Nephron progenitor cell (in vitro differentiated cells): ENCODE measurements around the gene OLFML1.
A peak's percentile ranks its signal among the peaks of the same experiment; 100 is the strongest.

Source experiments
- DNase-seq: peaks from one replicate; pipeline ENCODE4 v3.0.0; 2021
- H3K27ac Mint-ChIP-seq: 2 replicates; pipeline ENCODE4 v1.8.0; 2021; ENCODE audit warnings: mild to moderate bottlenecking, moderate library complexity, mixed read lengths
- H3K27me3 Mint-ChIP-seq: 2 replicates; pipeline ENCODE4 v1.8.0; 2021; ENCODE audit warnings: mild to moderate bottlenecking, low read depth, mixed read lengths; ENCODE audit not compliant: poor library complexity
- H3K36me3 Mint-ChIP-seq: 2 replicates; pipeline ENCODE4 v1.8.0; 2021; ENCODE audit warnings: low read depth, mixed read lengths
- H3K4me1 Mint-ChIP-seq: 2 replicates; pipeline ENCODE4 v1.8.0; 2021; ENCODE audit warnings: mixed read lengths
- H3K4me3 Mint-ChIP-seq: 2 replicates; pipeline ENCODE4 v1.8.0; 2021; ENCODE audit warnings: mild to moderate bottlenecking, moderate library complexity, mixed read lengths
- H3K9me3 Mint-ChIP-seq: 2 replicates; pipeline ENCODE4 v1.8.0; 2021; ENCODE audit warnings: mild to moderate bottlenecking, moderate library complexity, mixed read lengths
- TF ChIP-seq, protein P1 (sequence below): fragments of 200-600 bp; sonication (generic); IDR thresholded peaks from 2 replicates; pipeline ENCODE4 v1.5.0; 2021; ENCODE audit warnings: antibody characterized with exemption

OLFML1 gene

DNA sequence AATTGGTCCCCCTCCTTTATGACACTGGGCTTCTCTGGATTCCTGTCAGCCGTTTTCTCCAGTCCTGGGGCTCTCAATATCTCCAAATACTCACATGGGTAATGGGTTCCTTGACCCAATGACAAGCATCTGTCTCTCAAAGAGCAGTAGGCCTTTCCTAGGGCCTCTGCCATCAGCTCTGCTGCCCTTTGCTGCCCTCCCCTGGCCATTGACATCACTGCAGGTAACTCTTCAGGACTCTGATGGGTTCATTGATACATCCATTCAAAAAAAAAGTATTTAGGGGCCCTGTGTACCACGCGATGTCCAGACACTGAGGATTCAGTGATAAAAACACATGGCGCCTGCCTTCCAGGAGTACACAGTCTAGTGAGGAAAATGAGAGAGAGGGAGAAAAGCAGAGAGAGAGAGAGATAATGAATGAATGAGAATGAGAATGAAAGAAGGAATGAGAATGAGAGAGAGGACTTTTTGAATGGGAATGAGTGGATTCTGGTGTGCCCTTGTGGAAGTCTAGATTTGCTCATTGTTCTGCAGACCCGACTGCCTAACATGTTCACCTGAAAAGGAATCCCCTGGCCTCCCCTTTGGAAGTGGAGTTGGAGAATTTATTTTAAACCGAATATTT, 42.6 kb upstream of the OLFML1 start:
- H3K27ac Mint-ChIP-seq = no peak overlapping the region
- peak; percentile 86 for DNase-seq
- H3K36me3 Mint-ChIP-seq = no peaks in the 10 kb centered on the region
- no peak overlapping the region for H3K4me3 Mint-ChIP-seq
- H3K4me1 Mint-ChIP-seq = peaks cover 26% of the 10 kb centered on the region
- TF ChIP-seq, protein P1, sequence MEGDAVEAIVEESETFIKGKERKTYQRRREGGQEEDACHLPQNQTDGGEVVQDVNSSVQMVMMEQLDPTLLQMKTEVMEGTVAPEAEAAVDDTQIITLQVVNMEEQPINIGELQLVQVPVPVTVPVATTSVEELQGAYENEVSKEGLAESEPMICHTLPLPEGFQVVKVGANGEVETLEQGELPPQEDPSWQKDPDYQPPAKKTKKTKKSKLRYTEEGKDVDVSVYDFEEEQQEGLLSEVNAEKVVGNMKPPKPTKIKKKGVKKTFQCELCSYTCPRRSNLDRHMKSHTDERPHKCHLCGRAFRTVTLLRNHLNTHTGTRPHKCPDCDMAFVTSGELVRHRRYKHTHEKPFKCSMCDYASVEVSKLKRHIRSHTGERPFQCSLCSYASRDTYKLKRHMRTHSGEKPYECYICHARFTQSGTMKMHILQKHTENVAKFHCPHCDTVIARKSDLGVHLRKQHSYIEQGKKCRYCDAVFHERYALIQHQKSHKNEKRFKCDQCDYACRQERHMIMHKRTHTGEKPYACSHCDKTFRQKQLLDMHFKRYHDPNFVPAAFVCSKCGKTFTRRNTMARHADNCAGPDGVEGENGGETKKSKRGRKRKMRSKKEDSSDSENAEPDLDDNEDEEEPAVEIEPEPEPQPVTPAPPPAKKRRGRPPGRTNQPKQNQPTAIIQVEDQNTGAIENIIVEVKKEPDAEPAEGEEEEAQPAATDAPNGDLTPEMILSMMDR = peak; percentile 85
- peaks cover 8% of the 10 kb centered on the region for H3K27me3 Mint-ChIP-seq
- no peaks in the 10 kb centered on the region for H3K9me3 Mint-ChIP-seq

DNA sequence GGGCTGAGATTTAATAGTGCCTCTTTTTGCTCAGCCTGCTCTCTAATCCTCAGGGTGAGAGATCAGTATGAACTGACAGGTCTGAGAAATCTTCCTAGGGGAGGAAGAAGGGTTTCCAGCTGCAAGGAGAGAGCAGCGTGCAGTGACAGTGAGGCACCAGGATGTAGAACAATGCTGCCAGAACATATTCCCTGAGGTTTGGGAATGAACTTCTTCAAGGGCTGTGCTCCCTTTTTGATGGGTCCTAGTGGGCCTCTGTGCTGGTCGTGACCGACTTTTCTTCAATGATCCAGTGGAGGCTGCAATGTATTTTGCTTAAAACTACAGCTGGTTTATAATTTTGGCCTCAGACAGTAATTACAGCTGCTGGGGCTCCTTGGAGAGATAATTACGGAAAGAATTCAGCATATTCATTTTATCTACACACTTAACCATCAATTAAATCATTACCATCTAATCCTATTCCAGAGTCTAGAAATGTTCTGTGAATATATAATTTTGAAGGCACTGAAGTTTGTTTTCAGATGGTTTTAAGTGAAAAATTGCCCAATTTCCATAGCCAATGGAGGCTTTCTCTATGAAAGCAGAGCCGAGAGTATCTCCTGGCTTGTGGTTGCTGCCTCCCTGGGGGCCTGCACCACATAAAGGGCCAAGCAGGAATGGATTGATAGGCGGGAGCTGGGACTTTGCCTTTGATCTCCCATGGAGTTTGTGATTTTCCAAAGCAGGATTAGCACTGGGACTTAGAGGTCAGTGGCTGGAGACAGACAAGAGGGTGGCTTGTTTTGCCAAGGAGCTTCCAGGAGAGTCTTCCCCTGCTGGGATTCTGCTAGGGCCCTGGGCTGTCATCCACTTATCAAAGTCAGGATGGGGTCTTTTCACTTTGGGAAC, 41.0 kb upstream of the OLFML1 start:
- DNase-seq = no peak
- Mint-ChIP-seq H3K36me3 (no peaks in the 10 kb centered on the region), H3K4me1 (peaks cover 20% of the 10 kb centered on the region), H3K4me3 (no peak overlapping the region), H3K27ac (no peak overlapping the region), H3K9me3 (no peaks in the 10 kb centered on the region), H3K27me3 (peaks cover 5% of the 10 kb centered on the region)
- TF ChIP-seq, protein P1 = no peak

DNA sequence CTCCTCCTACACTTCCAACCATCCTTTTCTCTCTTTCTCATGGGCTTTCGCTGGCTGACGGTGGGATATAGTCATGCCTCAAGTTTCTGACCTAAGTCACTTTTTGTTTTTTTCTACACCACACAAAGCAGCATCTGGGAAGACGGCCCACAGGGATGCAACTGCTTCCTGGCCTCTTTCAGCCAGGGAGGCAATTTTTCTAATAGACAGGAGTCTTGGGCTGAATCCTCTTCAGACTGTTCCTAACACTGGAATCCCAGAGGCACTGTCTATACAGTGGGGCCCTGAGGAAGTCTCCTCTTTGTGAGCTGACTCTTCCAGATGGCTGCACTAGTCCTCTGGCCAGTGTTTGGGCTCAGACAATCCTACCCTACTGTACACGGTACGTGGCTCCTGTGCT, 39.7 kb upstream of the OLFML1 start:
- no peaks in the 10 kb centered on the region for H3K36me3 Mint-ChIP-seq
- H3K4me1 Mint-ChIP-seq = peaks cover 20% of the 10 kb centered on the region
- H3K9me3 Mint-ChIP-seq = no peaks in the 10 kb centered on the region
- TF ChIP-seq, protein P1 = no peak
- no peak for DNase-seq
- H3K27ac Mint-ChIP-seq = no peak overlapping the region
- H3K27me3 Mint-ChIP-seq = no peaks in the 10 kb centered on the region
- H3K4me3 Mint-ChIP-seq = no peak overlapping the region

DNA sequence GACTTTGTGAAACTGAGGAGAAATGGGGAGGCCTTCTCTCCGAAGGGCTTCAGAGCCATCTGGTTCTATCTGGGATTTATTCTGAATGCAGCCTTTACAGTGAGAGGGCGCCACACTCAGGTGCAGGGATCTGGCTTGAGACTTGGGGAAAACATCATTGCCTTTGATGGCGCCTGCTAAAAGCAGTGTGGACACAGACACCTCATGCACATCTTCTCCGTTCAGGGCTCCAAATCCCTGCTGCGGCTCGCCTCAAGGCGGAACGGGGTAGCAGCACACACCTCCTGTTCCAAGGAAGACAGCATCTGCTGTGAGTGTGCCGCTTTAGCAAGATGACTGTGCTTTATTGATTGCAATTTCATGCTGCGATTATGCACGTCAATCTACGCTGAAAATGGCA, 37.1 kb upstream of the OLFML1 start:
- H3K9me3 Mint-ChIP-seq = no peaks in the 10 kb centered on the region
- H3K4me1 Mint-ChIP-seq = peaks cover 20% of the 10 kb centered on the region
- TF ChIP-seq, protein P1 = no peak
- DNase-seq = no peak
- no peaks in the 10 kb centered on the region for H3K36me3 Mint-ChIP-seq
- no peak overlapping the region for H3K27ac Mint-ChIP-seq
- H3K4me3 Mint-ChIP-seq = no peak overlapping the region
- H3K27me3 Mint-ChIP-seq = peaks cover 3% of the 10 kb centered on the region

DNA sequence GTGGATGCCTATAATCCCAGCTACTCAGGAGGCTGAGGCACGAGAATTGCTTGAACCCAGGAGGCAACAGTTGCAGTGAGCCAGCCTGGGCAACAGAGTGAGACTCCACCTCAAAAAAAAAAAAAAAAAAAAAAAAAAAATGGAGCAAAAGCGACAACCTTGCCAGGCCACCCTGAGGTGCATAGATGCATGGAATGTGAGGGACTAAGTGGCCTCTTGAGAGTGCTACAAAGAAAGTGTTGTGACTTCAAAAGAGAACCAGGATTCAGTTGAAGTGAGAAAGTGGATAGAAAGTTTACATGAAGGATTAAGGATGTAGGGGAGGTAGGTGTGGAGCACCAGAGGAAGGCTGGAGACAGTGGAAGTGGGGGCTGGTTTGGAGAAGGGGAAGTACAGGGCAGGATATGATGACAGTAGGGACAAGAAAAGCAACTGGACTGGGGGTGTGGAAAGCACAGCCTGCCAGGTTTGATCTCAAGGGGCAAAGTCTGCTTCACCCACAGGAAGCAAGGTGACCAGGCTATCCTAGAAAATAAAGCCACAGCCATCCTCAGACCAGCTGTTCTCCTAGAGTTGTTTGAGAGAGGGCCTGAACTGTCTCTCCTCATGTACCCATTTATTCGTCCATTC, 36.0 kb upstream of the OLFML1 start:
- Mint-ChIP-seq H3K4me1 (peaks cover 14% of the 10 kb centered on the region), H3K4me3 (no peak overlapping the region), H3K27ac (peak overlapping the region; percentile 44), H3K27me3 (peaks cover 6% of the 10 kb centered on the region), H3K36me3 (no peaks in the 10 kb centered on the region), H3K9me3 (no peaks in the 10 kb centered on the region)
- no peak for DNase-seq
- TF ChIP-seq, protein P1 = no peak
